Activated naive CD4-positive, alpha-beta T cell treated with anti-CD3 and anti-CD28 coated beads, Interleukin-2, amount 50 U/mL, for 16 hours (primary cell): ENCODE results near the gene TAMALIN.
"Not testable (repeated sequence)": the region's sequence is repeated elsewhere in the genome, so short reads cannot be mapped to it uniquely, and the experiment has no call there.

ENCODE experiments used
- DNase-seq: peaks from one replicate; pipeline ENCODE4 v3.0.0-alpha.2; 2020

TAMALIN gene

GRCh38 chr12:52006726-52007157 lies at the start of gene TAMALIN:
Gene TAMALIN (plus strand): TSS chr12:52006946. CDS start chr12:52007020, 74 bp downstream.
- DNase-seq: peak; percentile 83

DNA sequence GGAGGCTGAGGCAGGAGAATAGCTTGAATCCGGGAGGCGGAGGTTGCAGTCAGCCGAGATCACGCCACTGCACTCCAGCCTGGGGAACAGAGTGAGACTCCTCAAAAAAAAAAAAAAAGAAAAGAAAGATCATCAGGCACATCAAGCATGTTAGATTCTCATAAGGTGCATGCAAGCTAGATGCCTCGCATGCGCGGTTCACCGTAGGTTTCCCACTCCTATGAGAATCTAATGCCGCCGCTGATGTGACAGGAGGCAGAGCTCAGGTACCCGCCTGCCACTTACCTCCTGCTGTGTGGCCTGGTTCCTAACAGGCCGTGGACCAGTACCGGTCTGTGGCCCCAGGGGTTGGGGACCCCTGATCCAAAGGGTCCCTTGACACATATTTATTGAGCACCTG lies 48.2 kb upstream of the TAMALIN start:
- DNase-seq: no peak

DNA sequence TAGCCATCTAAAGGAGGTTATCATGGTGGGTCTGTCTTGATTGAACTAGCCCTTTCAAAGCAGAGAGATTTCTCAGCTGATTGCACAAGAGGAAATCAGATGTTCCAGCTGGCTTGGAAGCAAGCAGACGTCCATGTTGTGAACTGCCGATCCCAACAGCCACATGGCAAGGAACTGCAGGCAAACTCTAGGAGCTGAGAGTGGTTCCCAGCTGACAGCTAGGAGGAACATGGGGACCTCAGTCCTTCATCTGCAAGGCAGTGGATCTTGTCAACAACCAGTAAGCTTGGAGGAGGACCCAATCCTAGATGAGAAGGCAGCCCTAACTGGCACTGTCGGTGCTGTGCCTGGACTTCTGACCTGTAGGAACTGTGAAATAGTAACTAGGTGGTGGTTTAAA lies 47.5 kb upstream of the TAMALIN start:
- DNase-seq: no peak

- DNase-seq: no peak
Observed at GRCh38 chr12:51959921-51960320, 46.8 kb upstream of the TAMALIN start.

GRCh38 chr12:51960488-51960887 lies 46.3 kb upstream of the TAMALIN start:
- DNase-seq: no peak

GRCh38 chr12:51960890-51961289 lies 45.9 kb upstream of the TAMALIN start:
- DNase-seq: no peak

DNA sequence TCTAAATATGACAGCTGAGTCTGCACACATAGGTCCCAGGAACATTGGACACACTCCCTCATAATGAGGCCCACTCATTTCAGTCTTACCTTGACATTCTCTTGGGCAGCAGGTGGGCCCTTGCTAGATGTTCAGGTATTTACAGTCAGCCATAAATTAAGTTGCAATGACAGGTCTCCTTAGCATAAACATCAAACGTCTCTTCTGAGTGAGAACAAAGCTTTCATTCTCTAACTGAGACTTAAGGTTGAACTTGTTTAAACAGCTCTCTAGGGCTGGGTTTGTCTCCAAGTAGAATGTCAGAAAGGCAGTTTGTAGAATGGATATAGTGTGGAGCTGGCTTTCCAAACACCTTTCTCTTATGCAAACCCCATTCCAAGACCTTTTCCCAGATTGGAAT lies 44.9 kb upstream of the TAMALIN start:
- no peak for DNase-seq

DNA sequence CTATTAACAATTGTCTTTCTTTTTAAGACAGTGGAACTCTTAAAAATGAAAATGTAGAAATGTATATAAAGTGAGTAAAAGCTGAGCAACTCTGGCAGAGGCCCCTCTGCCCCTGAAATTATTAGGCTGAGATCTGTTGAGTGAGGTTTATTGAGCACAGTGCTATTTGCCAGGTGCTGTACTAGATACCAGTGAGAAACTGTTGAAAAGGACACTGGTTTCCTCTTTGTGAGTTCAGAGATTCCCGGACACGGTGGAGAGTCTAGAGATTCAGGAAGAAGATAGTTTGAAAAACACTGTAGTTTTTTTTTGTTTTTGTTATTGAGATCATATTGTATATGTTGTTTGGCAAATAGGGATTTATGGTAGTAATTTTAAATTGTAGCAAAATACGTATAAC lies 44.0 kb upstream of the TAMALIN start:
- DNase-seq: no peak

GRCh38 chr12:51963477-51963876 lies 43.3 kb upstream of the TAMALIN start:
- DNase-seq: no peak

DNA sequence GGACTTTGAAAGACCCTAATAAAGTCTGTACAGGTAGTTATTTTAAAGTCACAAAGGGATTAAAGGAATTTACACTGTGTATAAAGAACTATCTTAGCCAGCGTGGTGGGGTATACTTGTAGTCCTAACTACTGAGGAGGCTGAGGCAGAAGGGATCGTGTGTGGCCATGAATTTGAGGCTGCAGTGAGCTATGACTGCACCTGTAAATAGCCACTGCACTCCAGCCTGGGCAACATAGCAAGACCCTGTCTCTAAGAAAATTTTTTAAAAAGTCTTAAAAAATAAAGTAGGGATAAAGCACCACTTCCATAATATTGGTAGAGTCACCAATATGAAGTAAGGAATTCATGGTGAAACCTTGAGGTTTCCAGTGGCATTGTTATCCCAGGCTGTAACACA lies 37.1 kb upstream of the TAMALIN start:
- DNase-seq: no peak

- DNase-seq: peak; percentile 42
Observed at GRCh38 chr12:51970904-51971646, 35.7 kb upstream of the TAMALIN start.

GRCh38 chr12:51971679-51972421 lies 34.9 kb upstream of the TAMALIN start:
- DNase-seq: no peak

GRCh38 chr12:51972422-51972812 lies 34.3 kb upstream of the TAMALIN start:
- no peak for DNase-seq

GRCh38 chr12:51972849-51973273 lies 33.9 kb upstream of the TAMALIN start:
- DNase-seq: no peak

GRCh38 chr12:51973560-51973959 lies 33.2 kb upstream of the TAMALIN start:
- no peak for DNase-seq

- DNase-seq: no peak
Observed at GRCh38 chr12:51974646-51975045, 32.1 kb upstream of the TAMALIN start.

GRCh38 chr12:51975196-51975595 lies 31.6 kb upstream of the TAMALIN start:
- no peak for DNase-seq

- no peak for DNase-seq
Observed at GRCh38 chr12:51976376-51977160, 30.2 kb upstream of the TAMALIN start.

DNA sequence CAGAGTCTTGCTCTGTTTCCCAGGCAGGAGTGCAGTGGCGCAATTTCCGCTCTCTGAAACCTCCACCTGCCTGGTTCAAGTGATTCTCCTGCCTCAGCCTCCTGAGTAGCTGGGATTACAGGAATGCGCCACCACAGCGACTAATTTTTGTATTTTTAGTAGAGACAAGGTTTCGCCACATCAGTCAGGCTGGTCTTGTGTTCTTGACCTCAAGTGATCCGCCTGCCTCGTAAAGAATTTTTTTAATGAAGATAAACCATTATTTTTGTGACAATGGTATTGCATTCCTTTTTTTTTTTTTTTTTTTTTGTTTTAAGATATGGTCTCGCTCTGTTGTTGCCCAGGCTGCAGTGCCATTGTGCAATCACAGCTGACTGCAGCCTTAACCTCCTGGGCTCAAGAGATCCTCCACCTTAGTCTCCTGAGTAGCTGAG lies 29.4 kb upstream of the TAMALIN start:
- DNase-seq: no peak

DNA sequence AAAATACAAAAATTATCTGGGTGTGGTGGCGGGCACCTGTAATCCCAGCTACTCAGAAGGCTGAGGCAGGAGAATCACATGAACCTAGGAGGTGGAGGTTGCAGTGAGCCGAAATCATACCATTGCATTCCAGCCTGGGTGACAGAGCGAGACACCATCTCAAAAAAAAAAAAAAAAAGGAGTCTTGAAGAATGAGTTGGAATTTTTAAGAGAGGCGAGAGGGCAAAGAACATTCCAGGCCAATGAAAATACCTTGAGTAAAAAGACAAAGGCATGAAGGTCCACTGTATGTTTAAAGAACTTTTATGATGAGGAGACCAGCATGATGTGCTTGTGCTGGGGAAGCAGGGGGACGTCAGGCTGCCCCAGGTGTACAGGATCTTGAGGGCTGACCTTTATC lies 27.4 kb upstream of the TAMALIN start:
- DNase-seq: not testable (repeated sequence)

- peak; percentile 58 for DNase-seq
Observed at GRCh38 chr12:51980051-51980808, 26.5 kb upstream of the TAMALIN start.

- DNase-seq: no peak
Observed at GRCh38 chr12:51980809-51981127, 26.0 kb upstream of the TAMALIN start.

DNA sequence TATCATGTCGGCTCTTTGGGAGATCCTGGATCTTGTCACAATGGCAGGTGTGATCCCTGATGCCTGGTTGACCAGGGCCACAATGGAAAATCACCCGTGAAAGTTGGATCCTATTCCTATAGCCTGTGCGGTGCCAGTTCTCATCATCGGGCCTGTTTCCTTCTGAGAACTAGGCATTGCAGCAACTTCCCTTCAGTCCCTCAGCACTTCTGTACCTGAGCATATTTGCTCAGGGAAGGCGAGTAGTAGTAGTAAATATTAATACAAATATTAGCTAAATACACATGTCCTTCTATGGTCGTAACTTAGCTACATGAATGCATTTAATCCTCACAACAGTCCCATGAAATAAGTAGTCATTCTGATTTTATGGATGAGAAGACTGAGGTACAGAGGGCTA lies 22.1 kb upstream of the TAMALIN start:
- DNase-seq: no peak
